IPS-15b (cell line): ENCODE data around the gene KRTCAP2.

Experiments used
- H3K27me3 ChIP-seq: one replicate; pipeline ENCODE4 v1.6.1; 2013; ENCODE audit warnings: low read length; ENCODE audit not compliant: control insufficient read depth, insufficient read depth
- H3K36me3 ChIP-seq: one replicate; pipeline ENCODE4 v1.6.1; 2013; ENCODE audit warnings: low read length; ENCODE audit not compliant: control insufficient read depth, insufficient read depth
- H3K4me1 ChIP-seq: one replicate; pipeline ENCODE4 v1.6.1; 2013; ENCODE audit warnings: mild to moderate bottlenecking, low read length; ENCODE audit not compliant: control insufficient read depth, insufficient read depth
- H3K4me3 ChIP-seq: one replicate; pipeline ENCODE4 v1.5.1; 2013; ENCODE audit warnings: low read depth, low read length
- H3K9ac ChIP-seq: one replicate; pipeline ENCODE4 v1.6.1; 2013; ENCODE audit warnings: low read depth, mild to moderate bottlenecking, low read length
- H3K9me3 ChIP-seq: one replicate; pipeline ENCODE4 v1.6.1; 2013; ENCODE audit warnings: mild to moderate bottlenecking, low read length; ENCODE audit not compliant: control insufficient read depth, insufficient read depth

The KRTCAP2 gene

DNA sequence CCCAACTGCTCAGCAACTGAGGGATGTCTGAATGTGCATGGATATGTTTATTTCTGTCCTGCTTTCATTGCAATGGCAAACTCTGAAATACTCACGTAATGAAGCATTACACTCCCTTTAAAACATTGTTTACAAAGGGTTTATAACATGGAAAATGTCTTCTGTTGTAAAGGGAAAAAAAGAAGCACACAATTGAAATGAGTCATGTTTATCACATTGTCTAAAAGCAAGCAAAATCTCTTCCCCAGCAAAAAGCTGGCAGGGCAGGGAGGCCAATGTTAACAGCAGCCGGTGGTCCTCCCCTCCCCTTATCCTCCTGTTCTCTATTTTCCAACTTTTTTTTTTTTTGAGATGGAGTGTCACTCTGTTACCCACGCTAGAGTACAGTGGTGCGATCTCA is 49.3 kb downstream of the KRTCAP2 start:
- peaks cover 65% of the 10 kb centered on the region for H3K27me3 ChIP-seq
- H3K36me3 ChIP-seq, result no peaks in the 10 kb centered on the region
- no peaks in the 10 kb centered on the region for H3K9me3 ChIP-seq
- no peak overlapping the region for H3K4me3 ChIP-seq
- peaks cover 21% of the 10 kb centered on the region for H3K4me1 ChIP-seq
- no peak overlapping the region for H3K9ac ChIP-seq

GRCh38 chr1:155122308-155122707 is 50.8 kb downstream of the KRTCAP2 start:
- H3K4me3 ChIP-seq, result no peak overlapping the region
- H3K27me3 ChIP-seq, result peaks cover 55% of the 10 kb centered on the region
- H3K9me3 ChIP-seq, result no peaks in the 10 kb centered on the region
- no peak overlapping the region for H3K9ac ChIP-seq
- no peaks in the 10 kb centered on the region for H3K36me3 ChIP-seq
- H3K4me1 ChIP-seq, result peaks cover 13% of the 10 kb centered on the region

DNA sequence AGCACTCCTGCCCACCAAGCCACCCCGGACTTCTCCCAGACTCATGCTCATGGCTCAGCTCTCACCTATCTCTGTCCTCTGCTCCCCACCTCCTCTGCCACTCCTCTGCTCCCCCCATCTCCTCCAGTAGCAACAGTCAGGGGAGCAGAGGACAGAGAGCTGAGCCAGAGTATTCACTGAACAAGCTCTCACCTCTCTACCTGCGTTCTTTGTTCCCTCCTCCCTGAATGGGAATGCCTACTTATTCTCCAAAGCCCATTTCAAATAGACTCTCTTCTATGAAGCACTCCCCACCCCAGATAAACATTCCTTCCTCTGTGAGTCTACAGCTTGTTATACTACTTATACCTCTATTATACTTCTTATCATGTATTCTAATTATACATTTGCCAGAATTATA is 51.9 kb downstream of the KRTCAP2 start:
- H3K27me3 ChIP-seq, result peaks cover 44% of the 10 kb centered on the region
- no peaks in the 10 kb centered on the region for H3K36me3 ChIP-seq
- no peak overlapping the region for H3K9ac ChIP-seq
- no peak overlapping the region for H3K4me3 ChIP-seq
- H3K9me3 ChIP-seq, result no peaks in the 10 kb centered on the region
- peaks cover 10% of the 10 kb centered on the region for H3K4me1 ChIP-seq

DNA sequence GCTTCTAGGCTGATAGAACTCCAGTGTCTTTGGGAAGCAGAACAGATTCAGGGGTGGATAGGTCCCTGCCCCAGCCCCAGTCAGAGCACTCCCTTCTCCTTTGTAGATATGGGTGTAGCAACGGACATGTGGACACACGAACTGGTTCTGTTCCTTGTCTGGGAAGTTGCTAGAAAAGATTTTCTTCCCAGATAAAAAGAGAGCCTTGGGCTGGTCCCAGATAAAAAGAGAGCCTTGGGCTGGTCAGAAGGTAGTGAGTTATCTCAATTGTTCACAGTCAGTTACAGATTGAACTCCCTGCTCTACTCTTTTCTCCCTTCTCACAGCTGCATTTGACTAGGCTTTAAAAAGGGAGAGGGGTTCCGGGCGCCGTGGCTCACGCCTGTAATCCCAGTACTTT is 52.9 kb downstream of the KRTCAP2 start:
- peaks cover 35% of the 10 kb centered on the region for H3K27me3 ChIP-seq
- H3K4me3 ChIP-seq, result no peak overlapping the region
- no peak overlapping the region for H3K9ac ChIP-seq
- peaks cover 7% of the 10 kb centered on the region for H3K4me1 ChIP-seq
- no peaks in the 10 kb centered on the region for H3K36me3 ChIP-seq
- no peaks in the 10 kb centered on the region for H3K9me3 ChIP-seq
